ENCODE data around the gene KRT84. TPM values are rescaled to one million over a fixed set of nuclear protein-coding genes. Genes with fewer than 3 reads are reported as not detected.
A peak's percentile ranks its signal among the peaks of the same experiment; 100 is the strongest.

The KRT84 gene
- total and polyA plus RNA-seq, 2 of the 4 experiments (the other 2 are of a cell fraction), result not detected

- H3K9me3 ChIP-seq (ENCODE audit: control insufficient read depth, insufficient read depth, low read length), result no peaks in the 10 kb centered on the region
- peaks cover 49% of the 10 kb centered on the region for H3K27me3 ChIP-seq (ENCODE audit: control insufficient read depth, insufficient read depth, low read length)
- no peak overlapping the region for H2BK20ac ChIP-seq (ENCODE audit: low read depth, low read length)
- no peaks in the 10 kb centered on the region for H3K36me3 ChIP-seq (ENCODE audit: control insufficient read depth, insufficient read depth, low read length)
- H3K18ac ChIP-seq (ENCODE audit: low read depth, low read length), result no peak overlapping the region
- no peaks in the 10 kb centered on the region for H3K79me1 ChIP-seq (ENCODE audit: low read depth in 1 of 2, low read length in 2 of 2)
- H4K8ac ChIP-seq (ENCODE audit: low read depth in 2 of 2, low read length in 2 of 2), result no peak overlapping the region
- BruUV-seq (replicated peaks), result no TSS peak
- ChIA-PET CTCF (interaction anchor here (1.0 kb wide), 2 partner anchors 15 to 490 kb away, joined by 3 read pairs; no protein-coding TSS in a partner anchor), POLR2A (ENCODE audit: unreplicated experiment) (no interaction called here)
- H2AK9ac ChIP-seq (replicated peaks; ENCODE audit: low read depth, low read length, poor library complexity), result no peak overlapping the region
- no peak overlapping the region for H3K4me3 ChIP-seq (ENCODE audit: insufficient read depth, low read depth, low read length)
- no peaks in the 10 kb centered on the region for H3K4me1 ChIP-seq (ENCODE audit: control insufficient read depth, insufficient read depth, low read length)
- 17% methylated on average over 1 of the region's 4 CpGs; no CpG with 5 or more reads in 1 of the 2 experiments for WGBS, 2 experiments (ENCODE audit: extremely low coverage in 2 of 2, insufficient read length in 1 of 2)
- H3K14ac ChIP-seq (replicated peaks; ENCODE audit: low read depth, low read length), result no peak overlapping the region
- in situ Hi-C loops (cut with MboI; ENCODE audit: low sequenced_read_pairs), result no loop called here
- no peak overlapping the region for H4K91ac ChIP-seq (ENCODE audit: insufficient read depth, low read depth, low read length)
- no peak overlapping the region for H4K5ac ChIP-seq (ENCODE audit: low read depth, low read length)
- dilution Hi-C loops (cut with HindIII; ENCODE audit: low sequenced_read_pairs, unreplicated experiment), result no loop called here
- H3K9me1 ChIP-seq (ENCODE audit: insufficient read depth, low read length), result no peaks in the 10 kb centered on the region
- no peak overlapping the region for H3K4me2 ChIP-seq (ENCODE audit: low read depth, low read length)
- DNase-seq (no peak), ATAC-seq (ENCODE audit: low read depth) (peak; percentile 22; the same call in 1 of the 2 replicates)
- H2BK15ac ChIP-seq (ENCODE audit: low read depth, low read length), result no peak overlapping the region
- no peak overlapping the region for H2BK120ac ChIP-seq (ENCODE audit: low read depth, low read length)
- H3K23ac ChIP-seq (ENCODE audit: low read depth, low read length), result no peak overlapping the region
- H3K27ac ChIP-seq (ENCODE audit: insufficient read depth, low read length), result no peak overlapping the region
- H3K9ac ChIP-seq (ENCODE audit: low read depth, low read length), result no peak overlapping the region
- no peak overlapping the region for H2AK5ac ChIP-seq (ENCODE audit: low read depth, low read length)
- no peak overlapping the region for H2BK5ac ChIP-seq (ENCODE audit: low read depth, low read length, poor library complexity, severe bottlenecking)
- H2AFZ ChIP-seq (replicated peaks; ENCODE audit: low read length, poor library complexity), result no peak overlapping the region
- no peak overlapping the region for H3K56ac ChIP-seq (ENCODE audit: extremely low read depth, insufficient read depth, low read length)
- H4K20me1 ChIP-seq (ENCODE audit: insufficient read depth, low read length), result no peaks in the 10 kb centered on the region
- no peak for TF ChIP-seq FOS (IDR thresholded peaks at IDR 0.05; ENCODE audit: low read depth, low read length)
- no peak for TF ChIP-seq RAD21 (IDR thresholded peaks at IDR 0.05; ENCODE audit: low read length)
- TF ChIP-seq BHLHE40 (IDR thresholded peaks at IDR 0.05; ENCODE audit: low read depth, low read length), result no peak
- TF ChIP-seq MAFK (IDR thresholded peaks at IDR 0.05; ENCODE audit: low read depth, low read length), result no peak
- no peak for TF ChIP-seq CEBPB (IDR thresholded peaks at IDR 0.05; ENCODE audit: low read depth, low read length)
- no peak for TF ChIP-seq SMC3 (IDR thresholded peaks at IDR 0.05; ENCODE audit: low read depth, low read length)
- no peak for TF ChIP-seq NFE2L2 (IDR thresholded peaks at IDR 0.05; ENCODE audit: low read depth, low read length)
- no peak for TF ChIP-seq CTCF (conservative IDR thresholded peaks at IDR 0.05; ENCODE audit: low read depth, low read length)
- no peak for TF ChIP-seq ELK1 (IDR thresholded peaks at IDR 0.05; ENCODE audit: borderline replicate concordance, low read depth, low read length)
- TF ChIP-seq USF2 (IDR thresholded peaks at IDR 0.05; ENCODE audit: low read depth, low read length), result no peak
- no peak for TF ChIP-seq POLR2A (IDR thresholded peaks at IDR 0.05; ENCODE audit: low read depth, low read length)
- no peak for TF ChIP-seq RFX5 (IDR thresholded peaks at IDR 0.05; ENCODE audit: low read depth, low read length)
- TF ChIP-seq CHD1 (IDR thresholded peaks at IDR 0.05; ENCODE audit: low read depth, low read length), result no peak
- TF ChIP-seq RCOR1 (IDR thresholded peaks at IDR 0.05; ENCODE audit: insufficient replicate concordance, low read length), result no peak
- TF ChIP-seq MXI1 (IDR thresholded peaks at IDR 0.05; ENCODE audit: borderline replicate concordance, low read depth, low read length), result no peak
- TF ChIP-seq MAZ (IDR thresholded peaks at IDR 0.05; ENCODE audit: borderline replicate concordance, low read depth, low read length), result no peak
- intact Hi-C loops (cut with micrococcal nuclease), result loop anchor here (5.0 kb wide), 1 partner anchor 481 kb away; no protein-coding TSS in a partner anchor
- no peak overlapping the region for H3K4ac ChIP-seq (ENCODE audit: low read depth, low read length)
Measured at GRCh38 chr12:52391618-52392002, 6.2 kb upstream of the KRT84 start.
